ENCODE measurements around the gene HELZ. TPM values are rescaled to one million over a fixed set of nuclear protein-coding genes. Genes with fewer than 3 reads are reported as not detected.

Gene HELZ
- total RNA-seq, 2 donors from 2014 or later = 51.4 to 74.7 TPM

DNA sequence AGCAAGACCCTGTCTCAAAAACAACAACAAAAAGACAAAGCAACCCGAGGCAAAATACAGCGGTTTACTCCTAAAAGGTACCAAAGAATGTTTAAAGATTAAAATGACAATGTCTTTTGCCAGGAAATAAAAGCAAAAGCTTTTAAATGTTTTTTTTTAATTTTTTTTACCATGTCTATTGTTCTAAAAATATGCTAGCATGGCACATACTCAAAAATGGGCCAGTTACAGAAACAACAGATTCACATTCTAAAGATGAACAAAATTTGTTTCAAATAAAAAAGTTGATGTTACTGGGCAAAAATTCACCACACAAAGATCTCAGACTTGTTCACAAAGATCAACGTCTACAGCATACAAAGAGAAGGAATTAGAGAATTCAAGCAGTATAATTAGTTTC lies 159.6 kb downstream of the HELZ start:
- Histone ChIP-seq H3K4me3 (ENCODE audit: low read length) (no peak overlapping the region), H3K36me3 (ENCODE audit: control insufficient read depth, insufficient read depth, low read length) (peaks cover 50% of the 10 kb centered on the region), H3K4me1 (ENCODE audit: control insufficient read depth, insufficient read depth, low read length) (no peaks in the 10 kb centered on the region), H3K27ac (ENCODE audit: low read depth, low read length) (no peak overlapping the region), H3K27me3 (ENCODE audit: control insufficient read depth, insufficient read depth, low read length, poor library complexity, severe bottlenecking) (no peaks in the 10 kb centered on the region), H3K9ac (ENCODE audit: extremely low read depth, low read length, poor library complexity, severe bottlenecking) (no peak overlapping the region), H3K9me3 (ENCODE audit: control insufficient read depth, low read length) (peaks cover 9% of the 10 kb centered on the region)
- 100% methylated on average over 2 of the region's 3 CpGs for WGBS, 2 experiments (ENCODE audit: insufficient coverage in 1 of 2, insufficient read length in 1 of 2)
- Mint-ChIP-seq H3K4me1 (no peaks in the 10 kb centered on the region), H3K9me3 (peaks cover 8% of the 10 kb centered on the region), H3K27ac (no peak overlapping the region), H3K27me3 (ENCODE audit: insufficient read depth) (no peaks in the 10 kb centered on the region), H3K4me3 (no peak overlapping the region), H3K36me3 (ENCODE audit: low read depth) (peaks cover 38% of the 10 kb centered on the region)
- TF ChIP-seq, protein P1, sequence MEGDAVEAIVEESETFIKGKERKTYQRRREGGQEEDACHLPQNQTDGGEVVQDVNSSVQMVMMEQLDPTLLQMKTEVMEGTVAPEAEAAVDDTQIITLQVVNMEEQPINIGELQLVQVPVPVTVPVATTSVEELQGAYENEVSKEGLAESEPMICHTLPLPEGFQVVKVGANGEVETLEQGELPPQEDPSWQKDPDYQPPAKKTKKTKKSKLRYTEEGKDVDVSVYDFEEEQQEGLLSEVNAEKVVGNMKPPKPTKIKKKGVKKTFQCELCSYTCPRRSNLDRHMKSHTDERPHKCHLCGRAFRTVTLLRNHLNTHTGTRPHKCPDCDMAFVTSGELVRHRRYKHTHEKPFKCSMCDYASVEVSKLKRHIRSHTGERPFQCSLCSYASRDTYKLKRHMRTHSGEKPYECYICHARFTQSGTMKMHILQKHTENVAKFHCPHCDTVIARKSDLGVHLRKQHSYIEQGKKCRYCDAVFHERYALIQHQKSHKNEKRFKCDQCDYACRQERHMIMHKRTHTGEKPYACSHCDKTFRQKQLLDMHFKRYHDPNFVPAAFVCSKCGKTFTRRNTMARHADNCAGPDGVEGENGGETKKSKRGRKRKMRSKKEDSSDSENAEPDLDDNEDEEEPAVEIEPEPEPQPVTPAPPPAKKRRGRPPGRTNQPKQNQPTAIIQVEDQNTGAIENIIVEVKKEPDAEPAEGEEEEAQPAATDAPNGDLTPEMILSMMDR (conservative IDR thresholded peaks at IDR 0.05) = no peak
- DNase-seq = no peak

DNA sequence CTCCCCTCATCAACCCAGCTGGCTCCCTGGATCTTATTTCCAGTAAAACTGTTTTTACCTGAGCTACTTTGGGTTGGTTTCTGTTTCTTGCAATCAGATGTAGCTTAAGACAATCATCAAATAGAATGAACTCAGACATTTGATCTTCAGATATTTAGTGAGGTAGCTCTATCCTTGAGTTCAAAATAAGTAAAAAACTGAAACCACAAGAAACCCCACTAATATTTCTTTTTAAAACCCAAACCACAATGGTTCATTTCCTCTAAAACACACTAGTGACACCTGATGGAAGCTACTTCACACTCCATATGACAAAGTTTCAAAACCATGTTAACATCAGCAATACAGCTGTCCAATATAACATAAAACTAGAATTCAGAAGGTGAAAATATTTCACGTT lies 162.9 kb downstream of the HELZ start:
- no peak overlapping the region for H3K4me3 ChIP-seq (ENCODE audit: low read length)
- DNase-seq = no peak
- no peak overlapping the region for H3K4me3 Mint-ChIP-seq
- no peak overlapping the region for H3K27ac Mint-ChIP-seq
- peaks cover under 1% of the 10 kb centered on the region for H3K4me1 ChIP-seq (ENCODE audit: control insufficient read depth, insufficient read depth, low read length)
- H3K4me1 Mint-ChIP-seq = peaks cover 4% of the 10 kb centered on the region
- peaks cover 36% of the 10 kb centered on the region for H3K36me3 Mint-ChIP-seq (ENCODE audit: low read depth)
- no peaks in the 10 kb centered on the region for H3K9me3 ChIP-seq (ENCODE audit: control insufficient read depth, low read length)
- H3K27me3 Mint-ChIP-seq (ENCODE audit: insufficient read depth) = no peaks in the 10 kb centered on the region
- no peaks in the 10 kb centered on the region for H3K9me3 Mint-ChIP-seq
- H3K9ac ChIP-seq (ENCODE audit: extremely low read depth, low read length, poor library complexity, severe bottlenecking) = no peak overlapping the region
- H3K27ac ChIP-seq (ENCODE audit: low read depth, low read length) = no peak overlapping the region
- no peaks in the 10 kb centered on the region for H3K27me3 ChIP-seq (ENCODE audit: control insufficient read depth, insufficient read depth, low read length, poor library complexity, severe bottlenecking)
- H3K36me3 ChIP-seq (ENCODE audit: control insufficient read depth, insufficient read depth, low read length) = peaks cover 55% of the 10 kb centered on the region
- TF ChIP-seq, protein P1 (conservative IDR thresholded peaks at IDR 0.05) = peak; percentile 44
- no CpG with 5 or more reads among the region's 1 CpG for WGBS, 2 experiments (ENCODE audit: insufficient coverage in 1 of 2, insufficient read length in 1 of 2)

DNA sequence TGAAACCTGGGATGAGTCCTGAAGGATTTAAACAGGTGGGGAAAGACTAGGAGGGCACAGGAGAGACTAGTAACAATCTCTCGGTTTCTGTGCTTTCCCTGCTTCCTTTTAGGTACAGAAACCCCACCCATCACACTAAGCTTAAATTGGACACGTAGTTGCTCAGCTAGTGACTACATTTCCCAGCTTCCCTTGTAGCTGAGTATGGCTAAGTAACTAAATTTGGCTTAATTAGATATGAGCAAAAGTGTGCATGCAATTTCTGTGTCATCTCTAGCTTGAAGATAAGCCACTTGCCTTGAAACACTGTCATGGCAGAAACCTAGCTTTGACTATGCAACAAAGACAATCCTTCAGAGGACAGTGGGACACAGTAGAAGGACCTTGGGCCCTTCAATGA lies 164.2 kb downstream of the HELZ start:
- H3K27ac Mint-ChIP-seq = no peak overlapping the region
- no peak overlapping the region for H3K27ac ChIP-seq (ENCODE audit: low read depth, low read length)
- no peaks in the 10 kb centered on the region for H3K9me3 ChIP-seq (ENCODE audit: control insufficient read depth, low read length)
- TF ChIP-seq, protein P1 (conservative IDR thresholded peaks at IDR 0.05) = no peak
- H3K4me1 Mint-ChIP-seq = peaks cover 15% of the 10 kb centered on the region
- H3K4me1 ChIP-seq (ENCODE audit: control insufficient read depth, insufficient read depth, low read length) = peaks cover 11% of the 10 kb centered on the region
- no peaks in the 10 kb centered on the region for H3K9me3 Mint-ChIP-seq
- DNase-seq = no peak
- peaks cover 26% of the 10 kb centered on the region for H3K36me3 Mint-ChIP-seq (ENCODE audit: low read depth)
- H3K4me3 Mint-ChIP-seq = no peak overlapping the region
- H3K27me3 Mint-ChIP-seq (ENCODE audit: insufficient read depth) = no peaks in the 10 kb centered on the region
- no peak overlapping the region for H3K9ac ChIP-seq (ENCODE audit: extremely low read depth, low read length, poor library complexity, severe bottlenecking)
- no peak overlapping the region for H3K4me3 ChIP-seq (ENCODE audit: low read length)
- H3K36me3 ChIP-seq (ENCODE audit: control insufficient read depth, insufficient read depth, low read length) = peaks cover 53% of the 10 kb centered on the region
- H3K27me3 ChIP-seq (ENCODE audit: control insufficient read depth, insufficient read depth, low read length, poor library complexity, severe bottlenecking) = no peaks in the 10 kb centered on the region
- 87% methylated on average over 2 of the region's 2 CpGs; no CpG with 5 or more reads in 1 of the 2 experiments for WGBS, 2 experiments (ENCODE audit: insufficient coverage in 1 of 2, insufficient read length in 1 of 2)

Data from endodermal cell (in vitro differentiated cells).